AG04450 (cell line): ENCODE data around the gene ZNF562. TPM values are rescaled to one million over a fixed set of nuclear protein-coding genes. Genes with fewer than 3 reads are reported as not detected.
"Not testable (repeated sequence)": the region's sequence is repeated elsewhere in the genome, so short reads cannot be mapped to it uniquely, and the experiment has no call there.

Source experiments
- CTCF ChIA-PET: fragments of 300-600, 350-600 bp; formaldehyde crosslinking; extraction: SDS; loops from one replicate; lab custom pipeline; 2022; ENCODE audit warnings: antibody characterized with exemption, inconsistent platforms; lab: Charles Lee
- POLR2A ChIA-PET: fragments of 350-600 bp; formaldehyde crosslinking; extraction: SDS; loops from one replicate; lab custom pipeline; 2021; ENCODE audit warnings: antibody characterized with exemption, inconsistent platforms; lab: Yijun Ruan, JAX
- DNase-seq: peaks from one replicate; pipeline ENCODE4 v3.0.0-alpha.2; 2011; ENCODE audit warnings: low read depth, low spot score
- H3K27ac ChIP-seq: one replicate; pipeline ENCODE4 v1.5.1; 2012; ENCODE audit warnings: low read depth, low read length, control low read depth
- H3K27me3 ChIP-seq: one replicate; pipeline ENCODE4 v1.6.0; 2012; ENCODE audit warnings: low read length; ENCODE audit not compliant: control insufficient read depth, insufficient read depth
- H3K4me3 ChIP-seq: 2 replicates; pipeline ENCODE4 v1.5.1; 2011; ENCODE audit warnings: mild to moderate bottlenecking, low read depth, low read length, control low read depth
- H3K9me3 ChIP-seq: 2 replicates; pipeline ENCODE4 v1.5.1; 2012; ENCODE audit warnings: low read length; ENCODE audit not compliant: control insufficient read depth, insufficient read depth
- CTCF ChIP-seq: IDR thresholded peaks from 2 replicates; pipeline ENCODE4 v1.5.1; 2011; ENCODE audit warnings: low read depth, low read length, control low read depth, inconsistent platforms
- polyA plus RNA-seq: library from polyadenylated mRNA; depleted of rRNA; stranded (reverse); fragments of >200 nt; gene quantifications from 2 replicates; pipeline ENCODE4 v1.2.3, GENCODE V29; 2011

The ZNF562 gene
- polyA plus RNA-seq, 1 experiment: 17.0 TPM

- Histone ChIP-seq H3K4me3 (no peak overlapping the region), H3K27me3 (no peaks in the 10 kb centered on the region), H3K9me3 (peaks cover 26% of the 10 kb centered on the region), H3K27ac (no peak overlapping the region)
- DNase-seq: no peak
- ChIA-PET CTCF (no interaction called here), POLR2A (no interaction called here)
- TF ChIP-seq CTCF: no peak
Measured at GRCh38 chr19:9658769-9659168, 16.1 kb downstream of the ZNF562 start.

GRCh38 chr19:9653066-9653555 is 21.8 kb downstream of the ZNF562 start:
- DNase-seq, H3K27me3 ChIP-seq, CTCF ChIA-PET, POLR2A ChIA-PET, H3K4me3 ChIP-seq, H3K27ac ChIP-seq: not testable (repeated sequence)
- peaks cover 36% of the 10 kb centered on the region for H3K9me3 ChIP-seq

- H3K4me3 ChIP-seq, DNase-seq, H3K27me3 ChIP-seq, H3K27ac ChIP-seq, POLR2A ChIA-PET, CTCF ChIA-PET: not testable (repeated sequence)
- H3K9me3 ChIP-seq: peaks cover 36% of the 10 kb centered on the region
Measured at GRCh38 chr19:9651464-9651863, 23.4 kb downstream of the ZNF562 start.

GRCh38 chr19:9650345-9650744 is 24.6 kb downstream of the ZNF562 start:
- CTCF ChIA-PET: interaction anchor here (1.0 kb wide), 1 partner anchor 24 kb away, joined by 6 read pairs; no protein-coding TSS in a partner anchor
- H3K27me3 ChIP-seq: no peaks in the 10 kb centered on the region
- H3K27ac ChIP-seq: no peak overlapping the region
- TF ChIP-seq CTCF: no peak
- POLR2A ChIA-PET: no interaction called here
- DNase-seq: no peak
- peaks cover 31% of the 10 kb centered on the region for H3K9me3 ChIP-seq
- H3K4me3 ChIP-seq: no peak overlapping the region

- TF ChIP-seq CTCF: no peak
- Histone ChIP-seq H3K4me3 (no peak overlapping the region), H3K27me3 (no peaks in the 10 kb centered on the region), H3K9me3 (peaks cover 10% of the 10 kb centered on the region; the same call in 1 of the 2 replicates), H3K27ac (no peak overlapping the region)
- ChIA-PET POLR2A (no interaction called here), CTCF (interaction anchor here (1.0 kb wide), 2 partner anchors 19 to 254 kb away, joined by 3 read pairs; no protein-coding TSS in a partner anchor)
- no peak for DNase-seq
Measured at GRCh38 chr19:9645472-9645871, 29.4 kb downstream of the ZNF562 start.

- Histone ChIP-seq H3K4me3 (no peak overlapping the region), H3K27me3 (no peaks in the 10 kb centered on the region), H3K9me3 (peaks cover 7% of the 10 kb centered on the region; the same call in 1 of the 2 replicates), H3K27ac (no peak overlapping the region)
- no peak for TF ChIP-seq CTCF
- DNase-seq: no peak
- ChIA-PET POLR2A (no interaction called here), CTCF (interaction anchor here (0.7 to 1.0 kb wide), 4 partner anchors 18 to 1063 kb away, joined by 3 read pairs; no protein-coding TSS in a partner anchor)
Measured at GRCh38 chr19:9644472-9644871, 30.4 kb downstream of the ZNF562 start.
